Vagina (tissue), 2 donors: ENCODE results near the gene SMAD1.

Source experiments
- CTCF ChIP-seq, 3 experiments: fragments of 450-650 bp in 2 of 3; fragments of 200-600 bp in 1 of 3; sonication (generic) in 1 of 3; IDR thresholded peaks; one replicate each; pipeline ENCODE4 v1.5.1; 2017 to 2019; ENCODE audit warnings: antibody characterized with exemption in 3 of 3, mild to moderate bottlenecking in 2 of 3, moderate library complexity in 2 of 3
- POLR2A ChIP-seq, 2 donors: fragments of 450-650 bp; IDR thresholded peaks; one replicate each; pipeline ENCODE4 v1.6.1; 2017; ENCODE audit warnings: antibody characterized with exemption in 2 of 2, mild to moderate bottlenecking in 2 of 2, moderate library complexity in 2 of 2
- POLR2AphosphoS5 ChIP-seq, 2 donors: sonication (generic); formaldehyde crosslinking; IDR thresholded peaks; one replicate each; pipeline ENCODE4 v1.9.0; 2017; ENCODE audit warnings: antibody characterized with exemption in 2 of 2, mild to moderate bottlenecking in 2 of 2, low read depth in 1 of 2; ENCODE audit not compliant: insufficient read depth in 1 of 2

- TF ChIP-seq CTCF (IDR thresholded peaks at IDR 0.05) (no peak), POLR2A (IDR thresholded peaks at IDR 0.05) (no peak), POLR2AphosphoS5 (IDR thresholded peaks at IDR 0.05; ENCODE audit: insufficient read depth in 1 of 2, low read depth in 1 of 2) (no peak)
Observed at GRCh38 chr4:145505995-145506394, 24.3 kb downstream of the SMAD1 start.
